Mucosa of descending colon (tissue), 3 donors: ENCODE measurements around the gene BZW1. TPM values are rescaled to one million over a fixed set of nuclear protein-coding genes. Genes with fewer than 3 reads are reported as not detected.

Experiments
- ATAC-seq: fragments of 200-7000 bp; cut with Tn5 transposase; one replicate; pipeline ENCODE4 v1.9.1; 2020; ENCODE audit warnings: mild to moderate bottlenecking, moderate library complexity
- DNase-seq, 3 donors: peaks; one replicate each; pipeline ENCODE4 v3.0.0-alpha.2; 2020
- H3K36me3 ChIP-seq: fragments of 200-600 bp; one replicate; pipeline ENCODE4 v1.8.0; 2021; ENCODE audit warnings: low read depth, mild to moderate bottlenecking
- H3K4me1 ChIP-seq: fragments of 200-600 bp; one replicate; pipeline ENCODE4 v1.8.0; 2021; ENCODE audit warnings: low read depth, mild to moderate bottlenecking
- H3K4me3 ChIP-seq: fragments of 200-600 bp; one replicate; pipeline ENCODE4 v1.8.0; 2021; ENCODE audit warnings: mild to moderate bottlenecking
- H3K9me3 ChIP-seq: fragments of 200-600 bp; one replicate; pipeline ENCODE4 v1.8.0; 2021; ENCODE audit warnings: mild to moderate bottlenecking
- CTCF ChIP-seq: fragments of 200-600 bp; IDR thresholded peaks from one replicate; pipeline ENCODE4 v1.8.0; 2022; ENCODE audit warnings: antibody characterized with exemption, mild to moderate bottlenecking
- intact Hi-C, 2 donors: fragments of 100-400 bp; cut with DNase I in 1 of 2; cut with micrococcal nuclease in 1 of 2; formaldehyde crosslinking; loops; one replicate each; pipeline versions ENCODE4 v1.11.0 to v1.11.1; 2022; cut with DNase I, micrococcal nuclease
- total RNA-seq, 3 donors: library from RNA; stranded (reverse); fragmentation: NEBNext Ultra II Directional in 2 of 3; extraction: Animal tissue kit (Norgen Biotek cat#: 25700) in 2 of 3; gene quantifications; one replicate each; pipeline versions ENCODE4 v1.2.1 to v1.2.4, GENCODE V29; 2021 to 2023
- donor health status: DM: no; HTN: no; CAD: no; lungs with moderate emphysema.
- donor health status: DM: no; HTN: no; CAD: no.
- donor health status: DM: no; HTN: yes; CAD: no.

The BZW1 gene
- total RNA-seq, 3 donors from 2014 or later, result 137 to 235 (median 174) TPM

- H3K36me3 ChIP-seq, result no peaks in the 10 kb centered on the region
- intact Hi-C loops, result no loop called here
- TF ChIP-seq CTCF, result no peak
- no peak for DNase-seq
- no peaks in the 10 kb centered on the region for H3K9me3 ChIP-seq
- no peaks in the 10 kb centered on the region for H3K4me1 ChIP-seq
- H3K4me3 ChIP-seq, result no peak overlapping the region
- ATAC-seq, result no peak
Measured at GRCh38 chr2:200791905-200792304, 19.8 kb upstream of the BZW1 start.

- H3K4me3 ChIP-seq, result no peak overlapping the region
- DNase-seq (no peak), ATAC-seq (no peak)
- H3K36me3 ChIP-seq, result no peaks in the 10 kb centered on the region
- no peaks in the 10 kb centered on the region for H3K4me1 ChIP-seq
- no peaks in the 10 kb centered on the region for H3K9me3 ChIP-seq
- TF ChIP-seq CTCF, result no peak
- intact Hi-C loops, result no loop called here
Measured at GRCh38 chr2:200794143-200794542, 17.6 kb upstream of the BZW1 start.

GRCh38 chr2:200795028-200795440 lies 16.7 kb upstream of the BZW1 start:
- H3K4me1 ChIP-seq, result no peaks in the 10 kb centered on the region
- no peak for TF ChIP-seq CTCF
- ATAC-seq, result no peak

GRCh38 chr2:200796561-200796960 lies 15.1 kb upstream of the BZW1 start:
- intact Hi-C loops, result no loop called here
- Histone ChIP-seq H3K36me3 (no peaks in the 10 kb centered on the region), H3K4me3 (no peak overlapping the region), H3K9me3 (no peaks in the 10 kb centered on the region), H3K4me1 (no peaks in the 10 kb centered on the region)
- DNase-seq, result no peak
- no peak for ATAC-seq
- TF ChIP-seq CTCF, result no peak

More at GRCh38 chr2:200795028-200795440, 16.7 kb upstream of the BZW1 start:
- Histone ChIP-seq H3K4me3 (no peak overlapping the region), H3K9me3 (no peaks in the 10 kb centered on the region), H3K36me3 (no peaks in the 10 kb centered on the region)
- intact Hi-C loops, result no loop called here
- no peak for DNase-seq

GRCh38 chr2:200797242-200797770 lies 14.4 kb upstream of the BZW1 start:
- Histone ChIP-seq H3K9me3 (no peaks in the 10 kb centered on the region), H3K4me1 (no peaks in the 10 kb centered on the region), H3K36me3 (no peaks in the 10 kb centered on the region), H3K4me3 (no peak overlapping the region)
- TF ChIP-seq CTCF, result no peak
- intact Hi-C loops, result no loop called here
- ATAC-seq (no peak), DNase-seq (no peak)

GRCh38 chr2:200798514-200798913 lies 13.2 kb upstream of the BZW1 start:
- no peak for TF ChIP-seq CTCF
- no peaks in the 10 kb centered on the region for H3K36me3 ChIP-seq
- no peaks in the 10 kb centered on the region for H3K4me1 ChIP-seq
- H3K4me3 ChIP-seq, result no peak overlapping the region
- DNase-seq (no peak), ATAC-seq (no peak)
- intact Hi-C loops, result no loop called here
- H3K9me3 ChIP-seq, result no peaks in the 10 kb centered on the region
